ENCODE results near the gene ROM1.
"Not testable (repeated sequence)": the region's sequence is repeated elsewhere in the genome, so short reads cannot be mapped to it uniquely, and the experiment has no call there.

Gene ROM1

GRCh38 chr11:62649486-62649885 lies 36.4 kb downstream of the ROM1 start:
- Histone ChIP-seq H3K4me1 (ENCODE audit: low read length) (peaks cover 25% of the 10 kb centered on the region), H3K9me3 (ENCODE audit: insufficient read depth, low read length) (no peaks in the 10 kb centered on the region), H3K4me3 (ENCODE audit: low read length) (no peak overlapping the region), H3K27me3 (ENCODE audit: low read depth, low read length) (no peaks in the 10 kb centered on the region), H3K36me3 (replicated peaks; ENCODE audit: low read depth, low read length) (peaks cover 17% of the 10 kb centered on the region), H3K27ac (ENCODE audit: low read length) (no peak overlapping the region), H3K4me2 (ENCODE audit: low read length) (no peak overlapping the region), H2AFZ (ENCODE audit: low read depth, low read length) (no peak overlapping the region), H3K79me2 (ENCODE audit: low read length) (peaks cover 50% of the 10 kb centered on the region), H4K20me1 (ENCODE audit: insufficient read depth, low read length) (no peaks in the 10 kb centered on the region), H3K9ac (ENCODE audit: low read length) (no peak overlapping the region)
- TF ChIP-seq CTCF (IDR thresholded peaks at IDR 0.05; ENCODE audit: low read depth, low read length): no peak
- no peak for TF ChIP-seq EZH2phosphoT487 (IDR thresholded peaks at IDR 0.05; ENCODE audit: low read depth)

GRCh38 chr11:62650283-62650682 lies 37.2 kb downstream of the ROM1 start:
- H3K4me2 ChIP-seq (ENCODE audit: low read length); H3K27me3 ChIP-seq (ENCODE audit: low read depth, low read length); H3K27ac ChIP-seq (ENCODE audit: low read length); H4K20me1 ChIP-seq (ENCODE audit: insufficient read depth, low read length); H3K9me3 ChIP-seq (ENCODE audit: insufficient read depth, low read length); H3K9ac ChIP-seq (ENCODE audit: low read length); H2AFZ ChIP-seq (ENCODE audit: low read depth, low read length); H3K4me3 ChIP-seq (ENCODE audit: low read length): not testable (repeated sequence)
- H3K4me1 ChIP-seq (ENCODE audit: low read length): peaks cover 22% of the 10 kb centered on the region
- peaks cover 17% of the 10 kb centered on the region for H3K36me3 ChIP-seq (replicated peaks; ENCODE audit: low read depth, low read length)
- peaks cover 42% of the 10 kb centered on the region for H3K79me2 ChIP-seq (ENCODE audit: low read length)

GRCh38 chr11:62652161-62653006 lies 39.3 kb downstream of the ROM1 start:
- Histone ChIP-seq H4K20me1 (ENCODE audit: insufficient read depth, low read length) (no peaks in the 10 kb centered on the region), H3K4me3 (ENCODE audit: low read length) (peak overlapping the region; percentile 98), H3K4me1 (ENCODE audit: low read length) (peaks cover 14% of the 10 kb centered on the region), H3K9me3 (ENCODE audit: insufficient read depth, low read length) (no peaks in the 10 kb centered on the region), H3K79me2 (ENCODE audit: low read length) (peaks cover 31% of the 10 kb centered on the region), H3K4me2 (ENCODE audit: low read length) (peak overlapping the region; percentile 99), H2AFZ (ENCODE audit: low read depth, low read length) (0 out of 2 replicates have a peak overlapping the region, but pooled peaks have one; percentile 46), H3K9ac (ENCODE audit: low read length) (peak overlapping the region; percentile 96), H3K36me3 (replicated peaks; ENCODE audit: low read depth, low read length) (peaks cover 17% of the 10 kb centered on the region), H3K27me3 (ENCODE audit: low read depth, low read length) (no peaks in the 10 kb centered on the region), H3K27ac (ENCODE audit: low read length) (peak overlapping the region; percentile 78)
- no peak for TF ChIP-seq CTCF (IDR thresholded peaks at IDR 0.05; ENCODE audit: low read depth, low read length)
- no peak for TF ChIP-seq EZH2phosphoT487 (IDR thresholded peaks at IDR 0.05; ENCODE audit: low read depth)

- peaks cover 28% of the 10 kb centered on the region for H3K79me2 ChIP-seq (ENCODE audit: low read length)
- H4K20me1 ChIP-seq (ENCODE audit: insufficient read depth, low read length): no peaks in the 10 kb centered on the region
- H3K27me3 ChIP-seq (ENCODE audit: low read depth, low read length): no peaks in the 10 kb centered on the region
- peaks cover 6% of the 10 kb centered on the region for H3K36me3 ChIP-seq (replicated peaks; ENCODE audit: low read depth, low read length)
- peaks cover 14% of the 10 kb centered on the region for H3K4me1 ChIP-seq (ENCODE audit: low read length)
- H3K4me2 ChIP-seq (ENCODE audit: low read length): peak overlapping the region; percentile 48
- TF ChIP-seq CTCF (IDR thresholded peaks at IDR 0.05; ENCODE audit: low read depth, low read length): no peak
- no peak for TF ChIP-seq EZH2phosphoT487 (IDR thresholded peaks at IDR 0.05; ENCODE audit: low read depth)
- H3K4me3 ChIP-seq (ENCODE audit: low read length): peak overlapping the region; percentile 98
- no peak overlapping the region for H3K27ac ChIP-seq (ENCODE audit: low read length)
- H2AFZ ChIP-seq (ENCODE audit: low read depth, low read length): peak overlapping the region; percentile 14; the same call in 1 of the 2 replicates
- H3K9me3 ChIP-seq (ENCODE audit: insufficient read depth, low read length): no peaks in the 10 kb centered on the region
- no peak overlapping the region for H3K9ac ChIP-seq (ENCODE audit: low read length)
Observed at GRCh38 chr11:62654297-62654696, 41.2 kb downstream of the ROM1 start.

Measured in OCI-LY3 (cell line).